ENCODE results near the gene RPL29.

The RPL29 gene

DNA sequence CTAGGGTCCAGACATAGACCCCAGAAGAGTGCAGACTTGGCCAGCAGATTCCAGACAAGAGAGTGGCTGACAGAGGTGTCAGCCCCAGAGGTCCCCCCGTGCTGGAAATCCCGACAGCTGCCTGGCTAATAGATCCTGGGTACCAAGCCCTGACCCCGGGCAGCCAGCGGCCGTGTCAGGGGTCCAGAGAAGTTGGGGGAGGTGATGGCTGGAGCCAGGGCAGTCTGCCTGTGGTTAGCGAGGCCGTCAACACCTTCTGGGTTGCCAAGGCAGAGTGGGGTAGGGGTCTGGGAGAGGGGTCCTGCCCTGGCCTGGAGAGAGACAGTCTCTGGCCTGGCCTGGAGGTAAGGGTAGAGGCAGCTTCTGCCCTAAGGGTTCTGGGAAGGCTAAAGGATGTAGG, 25.1 kb upstream of the RPL29 start:
- no peak for DNase-seq (ENCODE audit: low read depth)
- TF ChIP-seq, protein P1, sequence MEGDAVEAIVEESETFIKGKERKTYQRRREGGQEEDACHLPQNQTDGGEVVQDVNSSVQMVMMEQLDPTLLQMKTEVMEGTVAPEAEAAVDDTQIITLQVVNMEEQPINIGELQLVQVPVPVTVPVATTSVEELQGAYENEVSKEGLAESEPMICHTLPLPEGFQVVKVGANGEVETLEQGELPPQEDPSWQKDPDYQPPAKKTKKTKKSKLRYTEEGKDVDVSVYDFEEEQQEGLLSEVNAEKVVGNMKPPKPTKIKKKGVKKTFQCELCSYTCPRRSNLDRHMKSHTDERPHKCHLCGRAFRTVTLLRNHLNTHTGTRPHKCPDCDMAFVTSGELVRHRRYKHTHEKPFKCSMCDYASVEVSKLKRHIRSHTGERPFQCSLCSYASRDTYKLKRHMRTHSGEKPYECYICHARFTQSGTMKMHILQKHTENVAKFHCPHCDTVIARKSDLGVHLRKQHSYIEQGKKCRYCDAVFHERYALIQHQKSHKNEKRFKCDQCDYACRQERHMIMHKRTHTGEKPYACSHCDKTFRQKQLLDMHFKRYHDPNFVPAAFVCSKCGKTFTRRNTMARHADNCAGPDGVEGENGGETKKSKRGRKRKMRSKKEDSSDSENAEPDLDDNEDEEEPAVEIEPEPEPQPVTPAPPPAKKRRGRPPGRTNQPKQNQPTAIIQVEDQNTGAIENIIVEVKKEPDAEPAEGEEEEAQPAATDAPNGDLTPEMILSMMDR (IDR thresholded peaks at IDR 0.05; ENCODE audit: insufficient read depth, low read depth, low read length, missing control alignments) = no peak
- H3K4me3 ChIP-seq (ENCODE audit: low read length) = no peak overlapping the region

DNA sequence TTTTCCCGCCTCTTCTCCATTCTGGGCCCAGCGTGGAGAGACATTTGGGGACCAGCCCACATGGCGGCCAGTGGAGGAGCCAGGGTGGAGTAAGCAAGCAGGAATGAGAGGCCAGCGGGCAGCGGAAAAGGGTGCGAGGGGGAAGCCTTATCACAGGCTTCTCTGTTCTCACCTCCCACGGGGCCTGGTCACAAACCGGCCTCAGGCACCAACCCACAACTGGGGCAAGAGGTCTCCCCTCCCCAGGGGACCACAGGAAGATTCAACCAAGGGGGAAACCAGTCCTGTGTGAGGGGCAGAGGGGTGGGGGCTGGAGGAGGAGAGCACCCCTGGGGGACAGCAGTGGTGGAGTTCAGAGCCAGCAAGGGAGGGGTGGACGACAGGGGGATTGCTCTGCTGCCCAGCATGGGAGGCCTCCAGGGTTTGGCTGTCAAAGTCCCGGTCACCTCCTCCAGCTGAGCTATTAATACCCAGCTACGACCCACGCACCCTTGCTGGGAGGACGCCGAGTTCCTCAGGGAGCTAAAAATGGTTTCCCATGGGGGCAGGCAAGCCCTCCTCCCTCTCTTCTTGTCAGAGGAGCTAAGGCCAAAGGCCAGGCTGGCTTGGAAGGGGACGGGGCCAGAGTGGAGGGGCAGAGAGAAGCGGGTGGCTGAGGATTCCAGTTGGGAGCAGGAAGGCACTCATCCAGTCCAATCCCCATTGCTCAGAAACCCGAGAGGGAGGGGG, 23.8 kb upstream of the RPL29 start:
- H3K4me3 ChIP-seq (ENCODE audit: low read length) = no peak overlapping the region
- TF ChIP-seq, protein P1 (IDR thresholded peaks at IDR 0.05; ENCODE audit: insufficient read depth, low read depth, low read length, missing control alignments) = no peak
- DNase-seq (ENCODE audit: low read depth) = no peak

DNA sequence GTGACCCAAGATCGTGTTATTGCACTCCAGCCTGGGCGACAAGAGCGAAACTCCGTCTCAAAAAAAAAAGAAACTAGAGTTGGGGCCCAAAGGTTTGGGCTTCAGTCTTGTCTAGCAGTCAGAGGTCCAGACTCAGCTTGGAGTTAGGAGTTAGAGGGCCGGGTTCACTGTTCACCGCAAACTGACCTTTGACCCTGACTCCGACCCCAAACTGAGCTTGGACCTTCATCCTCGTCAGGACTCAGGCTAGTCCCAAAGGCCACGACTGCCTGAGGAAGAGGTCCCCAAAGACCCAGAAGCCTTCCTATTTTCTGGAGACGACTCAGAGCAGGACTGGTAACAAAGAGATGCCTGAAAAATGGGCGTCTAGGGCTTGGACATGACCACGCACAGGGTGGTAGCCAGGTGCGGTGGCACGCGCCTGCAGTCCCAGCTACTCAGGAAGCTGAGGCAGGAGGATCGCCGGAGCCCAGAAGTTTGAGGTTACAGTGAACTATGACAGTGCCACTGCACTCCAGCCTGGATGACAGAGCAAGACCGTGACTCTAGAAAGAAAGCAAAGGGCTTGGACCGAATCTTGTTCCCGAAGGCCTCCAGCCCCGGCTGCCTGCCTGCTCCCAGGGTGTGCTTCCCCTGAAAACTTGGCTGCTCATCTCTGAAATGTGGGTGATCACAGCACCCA, 22.8 kb upstream of the RPL29 start:
- no peak for DNase-seq (ENCODE audit: low read depth)
- H3K4me3 ChIP-seq (ENCODE audit: low read length) = no peak overlapping the region
- TF ChIP-seq, protein P1 (IDR thresholded peaks at IDR 0.05; ENCODE audit: insufficient read depth, low read depth, low read length, missing control alignments) = no peak

DNA sequence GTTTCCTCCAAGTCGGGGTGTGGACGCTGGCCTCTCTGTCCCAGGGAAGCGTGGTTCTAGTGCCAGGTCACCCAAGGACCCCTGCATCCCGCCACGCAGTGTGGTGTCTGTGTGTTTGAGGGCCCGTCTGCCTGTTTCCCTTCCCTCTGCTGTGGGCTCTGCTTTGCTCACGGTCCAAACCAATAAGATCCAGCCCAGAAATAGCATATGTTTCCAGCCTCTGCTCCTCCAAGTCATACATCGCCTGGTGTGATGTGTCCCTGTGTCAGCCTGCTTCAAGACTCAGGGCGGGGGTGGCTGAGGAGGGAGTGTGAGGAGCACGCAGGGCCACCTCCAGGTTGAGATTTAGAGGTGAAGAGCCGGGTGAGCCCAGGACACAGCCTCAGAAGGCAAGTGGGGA, 21.9 kb upstream of the RPL29 start:
- TF ChIP-seq, protein P1 (IDR thresholded peaks at IDR 0.05; ENCODE audit: insufficient read depth, low read depth, low read length, missing control alignments) = no peak
- no peak overlapping the region for H3K4me3 ChIP-seq (ENCODE audit: low read length)
- no peak for DNase-seq (ENCODE audit: low read depth)

GRCh38 chr3:52015438-52016228, 19.9 kb upstream of the RPL29 start:
- TF ChIP-seq, protein P1 (IDR thresholded peaks at IDR 0.05; ENCODE audit: insufficient read depth, low read depth, low read length, missing control alignments) = no peak
- no peak for DNase-seq (ENCODE audit: low read depth)
- H3K4me3 ChIP-seq (ENCODE audit: low read length) = no peak overlapping the region

- DNase-seq (ENCODE audit: low read depth) = no peak
- H3K4me3 ChIP-seq (ENCODE audit: low read length) = no peak overlapping the region
- TF ChIP-seq, protein P1 (IDR thresholded peaks at IDR 0.05; ENCODE audit: insufficient read depth, low read depth, low read length, missing control alignments) = peak; percentile 8
Measured at GRCh38 chr3:52014613-52015012, 18.9 kb upstream of the RPL29 start.
